BLaER1 (cell line): ENCODE results near the gene SHOC2.

Experiments used
- H3K27ac ChIP-seq: shearing (Covaris generic); formaldehyde crosslinking; 2 replicates; pipeline ENCODE4 v1.8.1; 2022
- H3K27me3 ChIP-seq: shearing (Covaris generic); formaldehyde crosslinking; 2 replicates; pipeline ENCODE4 v1.8.1; 2022
- H3K36me3 ChIP-seq: shearing (Covaris generic); formaldehyde crosslinking; 2 replicates; pipeline ENCODE4 v1.8.1; 2022
- H3K4me1 ChIP-seq: shearing (Covaris generic); formaldehyde crosslinking; 2 replicates; pipeline ENCODE4 v1.8.1; 2022
- H3K4me2 ChIP-seq: shearing (Covaris generic); formaldehyde crosslinking; 2 replicates; pipeline ENCODE4 v1.8.1; 2022
- H3K4me3 ChIP-seq: shearing (Covaris generic); formaldehyde crosslinking; 2 replicates; pipeline ENCODE4 v1.8.1; 2022
- H3K9ac ChIP-seq: shearing (Covaris generic); formaldehyde crosslinking; 2 replicates; pipeline ENCODE4 v1.8.1; 2022
- H3K9me3 ChIP-seq: shearing (Covaris generic); formaldehyde crosslinking; 2 replicates; pipeline ENCODE4 v1.8.1; 2022
- H4K20me1 ChIP-seq: shearing (Covaris generic); formaldehyde crosslinking; 2 replicates; pipeline ENCODE4 v1.8.1; 2022
- Cebpa-rat ChIP-seq: shearing (Covaris generic); IDR thresholded peaks from 2 replicates; pipeline ENCODE4 v1.8.1; 2022

SHOC2 gene

DNA sequence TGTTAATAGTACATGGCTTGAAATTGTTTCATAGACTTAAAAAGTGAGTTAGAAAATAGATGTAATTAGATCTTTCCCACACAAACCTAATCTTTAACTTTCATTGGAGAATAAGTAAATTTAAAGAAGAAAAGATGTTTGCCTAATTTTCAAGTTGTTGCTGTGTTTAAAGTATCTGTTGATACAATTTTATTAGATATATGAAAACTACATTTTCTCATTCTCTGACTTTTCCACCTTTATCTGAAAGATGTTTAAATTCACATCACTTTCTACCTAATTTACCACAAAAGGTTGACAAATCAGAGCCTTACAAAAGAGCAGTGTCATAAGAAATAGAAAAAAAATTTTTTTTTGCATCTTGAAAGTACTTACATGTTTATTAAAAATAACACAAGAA is 45.8 kb downstream of the SHOC2 start:
- H3K27ac ChIP-seq: no peak overlapping the region
- H3K4me2 ChIP-seq: no peak overlapping the region
- H4K20me1 ChIP-seq: peaks cover 100% of the 10 kb centered on the region
- no peak overlapping the region for H3K9ac ChIP-seq
- H3K27me3 ChIP-seq: no peaks in the 10 kb centered on the region
- no peaks in the 10 kb centered on the region for H3K4me1 ChIP-seq
- H3K36me3 ChIP-seq: peaks cover 44% of the 10 kb centered on the region
- no peak for TF ChIP-seq Cebpa-rat
- H3K4me3 ChIP-seq: no peak overlapping the region
- H3K9me3 ChIP-seq: no peaks in the 10 kb centered on the region

GRCh38 chr10:110966146-110966545 is 46.7 kb downstream of the SHOC2 start:
- Histone ChIP-seq H3K27ac (no peak overlapping the region), H3K27me3 (no peaks in the 10 kb centered on the region), H3K4me3 (no peak overlapping the region), H3K4me1 (no peaks in the 10 kb centered on the region), H3K4me2 (no peak overlapping the region), H3K9me3 (no peaks in the 10 kb centered on the region), H4K20me1 (peaks cover 100% of the 10 kb centered on the region), H3K36me3 (peaks cover 35% of the 10 kb centered on the region), H3K9ac (no peak overlapping the region)
- TF ChIP-seq Cebpa-rat: no peak

- Histone ChIP-seq H3K27ac (no peak overlapping the region), H3K9me3 (no peaks in the 10 kb centered on the region), H3K27me3 (no peaks in the 10 kb centered on the region), H4K20me1 (peaks cover 100% of the 10 kb centered on the region), H3K4me3 (no peak overlapping the region), H3K36me3 (peaks cover 35% of the 10 kb centered on the region), H3K4me1 (no peaks in the 10 kb centered on the region), H3K4me2 (no peak overlapping the region), H3K9ac (no peak overlapping the region)
- no peak for TF ChIP-seq Cebpa-rat
Observed at GRCh38 chr10:110967009-110967630, 47.7 kb downstream of the SHOC2 start.

DNA sequence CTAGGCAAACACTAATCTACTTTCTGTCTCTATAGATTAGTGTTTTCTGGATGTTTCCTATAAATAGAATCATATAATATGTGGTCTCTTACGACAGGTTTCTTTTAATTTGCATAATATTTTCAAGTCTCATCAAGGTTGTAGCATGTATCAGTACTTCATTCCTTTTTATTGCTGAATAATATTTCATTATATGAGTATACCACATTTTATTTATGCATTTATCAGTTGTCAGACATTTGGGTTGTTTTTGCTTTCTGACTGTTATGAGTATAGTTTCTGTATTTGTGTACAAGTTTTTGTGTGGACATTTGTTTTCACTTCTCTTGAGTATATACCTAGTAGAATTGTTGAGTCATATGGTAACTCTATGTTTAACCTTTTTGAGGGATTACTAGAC is 48.2 kb downstream of the SHOC2 start:
- Histone ChIP-seq H3K9ac (no peak overlapping the region), H3K27ac (no peak overlapping the region), H3K27me3 (no peaks in the 10 kb centered on the region), H3K4me2 (no peak overlapping the region), H3K9me3 (no peaks in the 10 kb centered on the region), H3K36me3 (peaks cover 35% of the 10 kb centered on the region), H3K4me3 (no peak overlapping the region), H3K4me1 (no peaks in the 10 kb centered on the region), H4K20me1 (peaks cover 100% of the 10 kb centered on the region)
- TF ChIP-seq Cebpa-rat: no peak

DNA sequence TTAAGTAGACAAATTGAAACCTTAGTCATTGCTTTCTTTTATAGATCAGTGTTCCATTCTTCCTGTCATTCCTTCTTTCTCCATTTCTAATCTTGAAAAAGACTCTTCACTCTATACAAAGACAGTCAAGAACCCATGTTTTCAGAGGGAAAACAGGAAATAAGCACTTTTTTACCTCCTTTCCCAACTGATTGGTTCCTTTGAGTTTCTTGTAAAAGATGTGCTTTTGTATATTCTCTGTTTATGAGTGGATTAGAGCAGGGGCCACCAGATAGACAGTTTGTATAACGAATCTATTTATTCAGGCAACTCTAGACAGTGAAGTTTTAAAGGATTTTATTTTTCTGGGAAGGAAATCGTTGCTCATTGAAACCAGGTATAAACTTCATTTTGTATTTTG is 49.8 kb downstream of the SHOC2 start:
- Histone ChIP-seq H3K9me3 (no peaks in the 10 kb centered on the region), H4K20me1 (peaks cover 100% of the 10 kb centered on the region), H3K27me3 (no peaks in the 10 kb centered on the region), H3K9ac (no peak overlapping the region), H3K4me3 (no peak overlapping the region), H3K27ac (no peak overlapping the region), H3K4me1 (no peaks in the 10 kb centered on the region), H3K4me2 (no peak overlapping the region), H3K36me3 (peaks cover 32% of the 10 kb centered on the region)
- no peak for TF ChIP-seq Cebpa-rat

GRCh38 chr10:110971638-110972037 is 52.2 kb downstream of the SHOC2 start:
- H3K4me1 ChIP-seq: no peaks in the 10 kb centered on the region
- H3K9me3 ChIP-seq: peaks cover 13% of the 10 kb centered on the region
- no peak overlapping the region for H3K9ac ChIP-seq
- H4K20me1 ChIP-seq: peaks cover 100% of the 10 kb centered on the region
- no peak for TF ChIP-seq Cebpa-rat
- no peaks in the 10 kb centered on the region for H3K27me3 ChIP-seq
- no peak overlapping the region for H3K4me2 ChIP-seq
- no peak overlapping the region for H3K27ac ChIP-seq
- peaks cover 41% of the 10 kb centered on the region for H3K36me3 ChIP-seq
- no peak overlapping the region for H3K4me3 ChIP-seq

DNA sequence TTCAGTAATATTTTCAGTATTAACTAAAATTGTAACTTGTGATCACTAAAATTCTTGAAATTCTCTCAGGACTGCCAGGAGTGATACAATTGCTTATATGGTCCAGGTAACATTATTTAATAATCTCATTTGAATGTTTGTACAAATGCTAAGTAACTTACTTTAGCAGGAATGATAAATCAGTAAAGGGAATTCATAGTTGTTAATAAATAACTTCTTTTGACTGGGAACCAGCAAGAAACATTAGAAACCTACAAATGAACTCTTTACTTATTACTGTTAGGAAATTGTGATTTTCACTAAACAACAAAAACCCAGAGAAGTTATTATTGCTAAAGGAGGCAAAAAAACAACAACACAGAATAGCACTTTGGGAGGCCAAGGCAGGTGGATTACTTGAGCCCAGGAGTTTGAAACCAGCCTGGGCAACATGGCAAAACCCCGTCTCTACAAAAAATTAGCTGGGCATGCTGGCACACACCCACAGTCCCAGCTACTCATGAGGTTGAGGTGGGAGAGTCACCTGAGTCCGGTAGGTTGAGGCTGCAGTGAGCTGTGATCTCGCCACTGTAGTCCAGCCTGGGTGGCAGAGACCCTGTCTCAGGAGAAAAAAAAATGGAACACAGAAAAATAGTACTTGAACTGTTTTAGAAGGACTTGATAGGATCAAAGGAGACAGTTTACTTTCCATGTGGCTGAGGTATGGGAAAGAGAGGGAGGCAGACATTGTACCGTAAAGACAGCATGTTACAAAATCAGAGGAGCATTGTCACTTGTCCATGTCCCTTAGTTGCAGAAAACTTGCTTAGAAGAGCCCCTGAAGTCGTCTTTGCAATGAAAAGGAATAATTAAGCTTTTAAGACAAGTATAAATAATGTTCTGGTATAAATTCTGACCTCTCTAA is 53.1 kb downstream of the SHOC2 start:
- H3K36me3 ChIP-seq: peaks cover 40% of the 10 kb centered on the region
- H3K9ac ChIP-seq: no peak overlapping the region
- no peaks in the 10 kb centered on the region for H3K27me3 ChIP-seq
- H3K9me3 ChIP-seq: peaks cover 19% of the 10 kb centered on the region
- H3K4me1 ChIP-seq: no peaks in the 10 kb centered on the region
- H3K4me2 ChIP-seq: no peak overlapping the region
- H3K27ac ChIP-seq: no peak overlapping the region
- peaks cover 100% of the 10 kb centered on the region for H4K20me1 ChIP-seq
- no peak overlapping the region for H3K4me3 ChIP-seq
- TF ChIP-seq Cebpa-rat: no peak

GRCh38 chr10:110973400-110973799 is 54.0 kb downstream of the SHOC2 start:
- no peaks in the 10 kb centered on the region for H3K4me1 ChIP-seq
- TF ChIP-seq Cebpa-rat: no peak
- H3K4me3 ChIP-seq: no peak overlapping the region
- no peak overlapping the region for H3K4me2 ChIP-seq
- H3K9me3 ChIP-seq: peaks cover 28% of the 10 kb centered on the region
- H3K9ac ChIP-seq: no peak overlapping the region
- H4K20me1 ChIP-seq: peaks cover 100% of the 10 kb centered on the region
- no peak overlapping the region for H3K27ac ChIP-seq
- no peaks in the 10 kb centered on the region for H3K27me3 ChIP-seq
- H3K36me3 ChIP-seq: peaks cover 44% of the 10 kb centered on the region

DNA sequence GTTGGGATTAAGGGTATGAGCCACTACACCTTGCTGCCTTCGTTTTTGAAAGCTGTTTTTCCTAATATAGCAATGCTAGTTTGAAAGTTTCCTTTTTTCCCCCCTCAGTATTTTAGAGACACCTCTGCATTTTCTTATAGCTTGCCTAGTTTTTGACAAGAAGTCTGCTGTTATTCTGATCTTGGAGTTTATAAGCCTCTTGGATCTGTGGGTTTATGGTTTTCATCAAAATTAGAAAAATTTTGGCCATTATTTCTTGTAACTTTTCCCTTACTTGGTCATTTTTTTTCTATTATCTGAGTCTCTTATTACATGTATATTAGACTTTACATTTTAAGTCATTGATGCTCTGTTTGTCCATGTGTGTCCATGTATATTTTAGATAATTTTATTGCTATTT is 57.2 kb downstream of the SHOC2 start:
- TF ChIP-seq Cebpa-rat: no peak
- peaks cover 66% of the 10 kb centered on the region for H3K36me3 ChIP-seq
- H3K4me1 ChIP-seq: no peaks in the 10 kb centered on the region
- H3K9me3 ChIP-seq: peaks cover 55% of the 10 kb centered on the region
- no peaks in the 10 kb centered on the region for H3K27me3 ChIP-seq
- H3K27ac ChIP-seq: no peak overlapping the region
- peaks cover 100% of the 10 kb centered on the region for H4K20me1 ChIP-seq
- H3K4me2 ChIP-seq: no peak overlapping the region
- no peak overlapping the region for H3K9ac ChIP-seq
- H3K4me3 ChIP-seq: no peak overlapping the region

DNA sequence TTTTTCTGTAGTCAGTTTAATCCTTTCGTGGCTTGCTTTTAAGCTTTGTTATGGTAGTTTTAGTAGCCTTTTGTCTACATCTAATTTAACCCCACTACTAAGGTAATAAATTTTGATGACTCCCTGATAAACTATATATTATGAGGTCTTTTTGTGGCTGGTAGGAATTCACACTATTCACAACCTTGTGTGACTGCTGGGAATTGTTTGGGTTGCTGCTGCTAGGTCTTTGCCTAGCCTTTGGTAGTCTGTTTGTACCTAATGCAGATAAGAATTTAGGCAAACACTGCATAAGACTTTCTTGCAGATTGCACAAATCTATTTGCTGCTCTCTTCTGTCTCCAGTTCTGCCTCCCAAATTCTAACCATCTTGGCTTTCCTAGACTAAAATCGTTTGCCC is 58.3 kb downstream of the SHOC2 start:
- H3K4me3 ChIP-seq: no peak overlapping the region
- H3K9me3 ChIP-seq: peaks cover 55% of the 10 kb centered on the region
- H3K27ac ChIP-seq: no peak overlapping the region
- no peak overlapping the region for H3K4me2 ChIP-seq
- TF ChIP-seq Cebpa-rat: no peak
- H3K36me3 ChIP-seq: peaks cover 66% of the 10 kb centered on the region
- no peak overlapping the region for H3K9ac ChIP-seq
- H4K20me1 ChIP-seq: peaks cover 92% of the 10 kb centered on the region
- H3K4me1 ChIP-seq: no peaks in the 10 kb centered on the region
- H3K27me3 ChIP-seq: no peaks in the 10 kb centered on the region
